Choroid plexus epithelial cell (primary cell): ENCODE results near the gene USP35.

Experiments
- DNase-seq: peaks from one replicate; pipeline ENCODE4 v3.0.0-alpha.2; 2010; ENCODE audit warnings: low read depth
- H3K4me3 ChIP-seq: 2 replicates; pipeline ENCODE4 v1.5.1; 2011; ENCODE audit warnings: low read depth, mild to moderate bottlenecking, control low read depth, low read length, moderate library complexity
- TF ChIP-seq, protein P1 (sequence below): conservative IDR thresholded peaks from 2 replicates; pipeline ENCODE4 v1.5.1; 2011; ENCODE audit warnings: low read depth, mild to moderate bottlenecking, control low read depth, inconsistent platforms, low read length, moderate library complexity

USP35 gene

GRCh38 chr11:78216571-78217287 is 28.0 kb downstream of the USP35 start:
- no peak for DNase-seq
- TF ChIP-seq, protein P1, sequence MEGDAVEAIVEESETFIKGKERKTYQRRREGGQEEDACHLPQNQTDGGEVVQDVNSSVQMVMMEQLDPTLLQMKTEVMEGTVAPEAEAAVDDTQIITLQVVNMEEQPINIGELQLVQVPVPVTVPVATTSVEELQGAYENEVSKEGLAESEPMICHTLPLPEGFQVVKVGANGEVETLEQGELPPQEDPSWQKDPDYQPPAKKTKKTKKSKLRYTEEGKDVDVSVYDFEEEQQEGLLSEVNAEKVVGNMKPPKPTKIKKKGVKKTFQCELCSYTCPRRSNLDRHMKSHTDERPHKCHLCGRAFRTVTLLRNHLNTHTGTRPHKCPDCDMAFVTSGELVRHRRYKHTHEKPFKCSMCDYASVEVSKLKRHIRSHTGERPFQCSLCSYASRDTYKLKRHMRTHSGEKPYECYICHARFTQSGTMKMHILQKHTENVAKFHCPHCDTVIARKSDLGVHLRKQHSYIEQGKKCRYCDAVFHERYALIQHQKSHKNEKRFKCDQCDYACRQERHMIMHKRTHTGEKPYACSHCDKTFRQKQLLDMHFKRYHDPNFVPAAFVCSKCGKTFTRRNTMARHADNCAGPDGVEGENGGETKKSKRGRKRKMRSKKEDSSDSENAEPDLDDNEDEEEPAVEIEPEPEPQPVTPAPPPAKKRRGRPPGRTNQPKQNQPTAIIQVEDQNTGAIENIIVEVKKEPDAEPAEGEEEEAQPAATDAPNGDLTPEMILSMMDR, result no peak
- no peak overlapping the region for H3K4me3 ChIP-seq

- TF ChIP-seq, protein P1, result no peak
- H3K4me3 ChIP-seq, result no peak overlapping the region
- no peak for DNase-seq
Observed at GRCh38 chr11:78217650-78218541, 29.2 kb downstream of the USP35 start.

DNA sequence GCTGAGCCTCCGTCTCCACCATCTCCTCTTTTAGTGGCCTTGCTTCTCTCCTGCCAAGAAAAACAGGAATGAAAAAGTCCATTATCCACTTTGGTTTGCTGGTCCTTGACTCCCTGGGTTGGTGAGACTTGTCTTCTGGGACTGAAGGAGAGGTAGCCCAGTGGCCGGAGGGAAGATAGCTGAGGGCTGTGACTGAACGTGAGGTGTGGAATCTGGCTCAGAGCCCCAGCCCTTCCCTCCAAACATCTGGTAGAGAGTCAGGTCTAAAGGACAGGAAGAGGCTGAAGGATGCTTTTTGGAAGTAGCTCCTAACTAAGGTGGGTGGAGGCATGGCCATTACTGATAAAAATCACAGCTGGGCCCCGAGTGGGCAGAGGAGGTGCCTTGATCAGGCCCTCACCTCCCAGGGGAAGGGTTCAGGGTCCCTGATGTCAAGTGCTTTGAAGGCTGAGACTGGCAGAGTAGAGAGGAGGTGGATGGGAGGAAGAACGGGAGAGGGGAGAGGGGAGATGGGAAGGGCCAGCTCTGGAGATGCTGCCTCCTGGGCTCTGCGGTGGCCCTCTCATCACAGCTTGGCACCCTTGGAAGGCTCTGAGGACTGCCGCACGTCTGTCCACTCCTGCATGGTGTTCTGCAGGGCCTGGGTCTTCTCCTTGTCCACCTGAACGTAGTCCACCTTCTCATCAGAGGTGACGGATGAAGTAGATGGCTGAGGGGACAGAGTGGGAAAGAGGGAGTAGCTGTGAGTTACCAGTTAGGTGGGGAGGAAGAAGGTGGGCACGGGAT is 30.2 kb downstream of the USP35 start:
- TF ChIP-seq, protein P1, result no peak
- no peak overlapping the region for H3K4me3 ChIP-seq
- DNase-seq, result no peak

GRCh38 chr11:78219493-78220217 is 30.9 kb downstream of the USP35 start:
- no peak overlapping the region for H3K4me3 ChIP-seq
- DNase-seq, result no peak
- TF ChIP-seq, protein P1, result no peak

DNA sequence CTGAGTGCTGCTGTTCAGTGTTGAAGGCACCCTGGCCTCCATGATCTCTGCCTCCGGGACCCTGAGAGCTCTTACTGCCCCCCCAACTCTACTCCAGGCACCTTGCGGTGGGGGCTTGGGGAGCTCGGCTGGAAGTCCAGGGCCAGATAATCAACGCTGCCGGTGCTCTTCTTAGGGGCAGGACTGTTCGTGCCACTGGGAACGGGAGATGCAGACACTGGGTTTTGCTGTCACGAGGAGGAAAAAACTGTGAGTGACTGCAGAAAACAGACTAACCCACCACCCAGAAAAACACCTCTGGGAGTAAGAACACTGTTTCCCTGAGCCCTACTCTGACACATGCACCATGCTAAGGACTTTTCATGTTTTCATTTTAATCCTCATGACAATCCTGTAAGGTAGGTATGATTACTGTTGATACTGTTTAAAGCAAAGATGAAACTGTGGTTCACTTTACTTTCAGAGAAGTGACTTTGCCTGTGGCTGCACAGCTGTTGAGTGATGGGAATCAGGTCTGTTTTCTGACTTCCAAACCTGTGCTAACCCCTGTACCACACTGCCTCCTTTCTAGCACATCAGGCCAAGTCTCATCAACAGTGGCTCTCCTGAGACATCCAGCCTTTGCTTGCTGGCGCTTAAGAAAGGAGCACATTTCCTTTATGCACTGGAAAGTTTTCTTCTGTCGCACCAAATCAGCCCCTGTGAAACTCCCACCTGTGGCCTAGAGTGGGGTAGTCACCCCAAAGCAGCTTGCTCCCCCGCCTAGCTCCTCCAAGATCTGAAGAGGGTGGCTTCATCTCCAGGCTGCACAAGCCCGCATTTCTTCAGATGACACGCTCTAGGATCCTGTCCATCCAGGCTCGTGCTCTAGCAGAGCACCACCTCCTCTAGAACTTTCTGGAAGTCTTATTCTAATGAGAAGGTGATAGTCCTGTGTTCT is 31.8 kb downstream of the USP35 start:
- no peak for DNase-seq
- TF ChIP-seq, protein P1, result no peak
- no peak overlapping the region for H3K4me3 ChIP-seq
